Breast epithelium (tissue), 3 donors: ENCODE measurements around the gene OR5AK2.

Experiments
- POLR2A ChIP-seq: fragments of 450-650 bp; IDR thresholded peaks from one replicate; pipeline ENCODE4 v1.6.1; 2016; ENCODE audit warnings: antibody characterized with exemption, mild to moderate bottlenecking, moderate library complexity
- POLR2AphosphoS5 ChIP-seq, 3 donors: sonication (generic); formaldehyde crosslinking; IDR thresholded peaks; one replicate each; pipeline ENCODE4 v1.6.1; 2017; ENCODE audit warnings: antibody characterized with exemption in 3 of 3
- TF ChIP-seq, protein P1 (sequence below), 3 donors: fragments of 450-650 bp; IDR thresholded peaks; one replicate each; pipeline ENCODE4 v1.5.1; 2016 to 2017; ENCODE audit warnings: antibody characterized with exemption in 3 of 3, mild to moderate bottlenecking in 3 of 3, moderate library complexity in 3 of 3

- TF ChIP-seq, protein P1, sequence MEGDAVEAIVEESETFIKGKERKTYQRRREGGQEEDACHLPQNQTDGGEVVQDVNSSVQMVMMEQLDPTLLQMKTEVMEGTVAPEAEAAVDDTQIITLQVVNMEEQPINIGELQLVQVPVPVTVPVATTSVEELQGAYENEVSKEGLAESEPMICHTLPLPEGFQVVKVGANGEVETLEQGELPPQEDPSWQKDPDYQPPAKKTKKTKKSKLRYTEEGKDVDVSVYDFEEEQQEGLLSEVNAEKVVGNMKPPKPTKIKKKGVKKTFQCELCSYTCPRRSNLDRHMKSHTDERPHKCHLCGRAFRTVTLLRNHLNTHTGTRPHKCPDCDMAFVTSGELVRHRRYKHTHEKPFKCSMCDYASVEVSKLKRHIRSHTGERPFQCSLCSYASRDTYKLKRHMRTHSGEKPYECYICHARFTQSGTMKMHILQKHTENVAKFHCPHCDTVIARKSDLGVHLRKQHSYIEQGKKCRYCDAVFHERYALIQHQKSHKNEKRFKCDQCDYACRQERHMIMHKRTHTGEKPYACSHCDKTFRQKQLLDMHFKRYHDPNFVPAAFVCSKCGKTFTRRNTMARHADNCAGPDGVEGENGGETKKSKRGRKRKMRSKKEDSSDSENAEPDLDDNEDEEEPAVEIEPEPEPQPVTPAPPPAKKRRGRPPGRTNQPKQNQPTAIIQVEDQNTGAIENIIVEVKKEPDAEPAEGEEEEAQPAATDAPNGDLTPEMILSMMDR (IDR thresholded peaks at IDR 0.05): no peak
- TF ChIP-seq POLR2A: no peak
- no peak for TF ChIP-seq POLR2AphosphoS5 (IDR thresholded peaks at IDR 0.05)
These were observed 27.1 kb upstream of the OR5AK2 start for GRCh38 chr11:56961609-56962008.
